Activated CD8-positive, alpha-beta memory T cell treated with anti-CD3 and anti-CD28 coated beads, Interleukin-2, amount 50 U/mL, for 1 hour (primary cell): ENCODE measurements around the gene TCF7L1.
"Not testable (repeated sequence)": the region's sequence is repeated elsewhere in the genome, so short reads cannot be mapped to it uniquely, and the experiment has no call there.

Experiments
- DNase-seq: peaks from one replicate; pipeline ENCODE4 v3.0.0-alpha.2; 2020; ENCODE audit errors: extremely low read depth

TCF7L1 gene

GRCh38 chr2:85132834-85133637, at the start of gene TCF7L1:
Gene TCF7L1 (plus strand): TSS chr2:85133392. CDS start chr2:85133685, 293 bp downstream.
- no peak for DNase-seq

GRCh38 chr2:85085563-85085962, 47.6 kb upstream of the TCF7L1 start:
- no peak for DNase-seq

- no peak for DNase-seq
Observed at GRCh38 chr2:85087541-85087940, 45.7 kb upstream of the TCF7L1 start.

GRCh38 chr2:85088921-85089320, 44.3 kb upstream of the TCF7L1 start:
- no peak for DNase-seq

- no peak for DNase-seq
Observed at GRCh38 chr2:85089585-85089984, 43.6 kb upstream of the TCF7L1 start.

- DNase-seq, result no peak
Observed at GRCh38 chr2:85091838-85092237, 41.4 kb upstream of the TCF7L1 start.

GRCh38 chr2:85095094-85095493, 38.1 kb upstream of the TCF7L1 start:
- DNase-seq, result no peak

- DNase-seq, result no peak
Observed at GRCh38 chr2:85096616-85097015, 36.6 kb upstream of the TCF7L1 start.

GRCh38 chr2:85104228-85104627, 29.0 kb upstream of the TCF7L1 start:
- no peak for DNase-seq

- no peak for DNase-seq
Observed at GRCh38 chr2:85106489-85107180, 26.6 kb upstream of the TCF7L1 start.

- no peak for DNase-seq
Observed at GRCh38 chr2:85110991-85111560, 22.1 kb upstream of the TCF7L1 start.

GRCh38 chr2:85111819-85112281, 21.3 kb upstream of the TCF7L1 start:
- no peak for DNase-seq

- DNase-seq, result no peak
Observed at GRCh38 chr2:85112906-85113625, 20.1 kb upstream of the TCF7L1 start.

- DNase-seq, result no peak
Observed at GRCh38 chr2:85114586-85115330, 18.4 kb upstream of the TCF7L1 start.

GRCh38 chr2:85116207-85116606, 17.0 kb upstream of the TCF7L1 start:
- no peak for DNase-seq

- no peak for DNase-seq
Observed at GRCh38 chr2:85119900-85120299, 13.3 kb upstream of the TCF7L1 start.

- DNase-seq, result no peak
Observed at GRCh38 chr2:85120363-85120762, 12.8 kb upstream of the TCF7L1 start.

- DNase-seq, result not testable (repeated sequence)
Observed at GRCh38 chr2:85126462-85126861, 6.7 kb upstream of the TCF7L1 start.

- no peak for DNase-seq
Observed at GRCh38 chr2:85129861-85130260, 3.3 kb upstream of the TCF7L1 start.

- no peak for DNase-seq
Observed at GRCh38 chr2:85130407-85130806, 2.8 kb upstream of the TCF7L1 start.

GRCh38 chr2:85131116-85131515, 2.1 kb upstream of the TCF7L1 start:
- no peak for DNase-seq
